Measurements from ENCODE around the gene GPBP1. TPM values are rescaled to one million over a fixed set of nuclear protein-coding genes. Genes with fewer than 3 reads are reported as not detected.

The GPBP1 gene
- total RNA-seq, 1 donor from 2014 or later: 68.9 TPM

- Mint-ChIP-seq H3K27ac (ENCODE audit: unreplicated experiment) (no peak overlapping the region), H3K27me3 (ENCODE audit: unreplicated experiment) (no peaks in the 10 kb centered on the region), H3K36me3 (ENCODE audit: low read depth, unreplicated experiment) (peaks cover 3% of the 10 kb centered on the region), H3K4me3 (ENCODE audit: unreplicated experiment) (no peak overlapping the region), H3K4me1 (ENCODE audit: unreplicated experiment) (peaks cover 4% of the 10 kb centered on the region), H3K9me3 (ENCODE audit: unreplicated experiment) (no peaks in the 10 kb centered on the region)
- no peak for TF ChIP-seq CTCF (IDR thresholded peaks at IDR 0.05; ENCODE audit: unreplicated experiment)
- no peak for DNase-seq (ENCODE audit: low spot score)
These were observed 21.5 kb upstream of the GPBP1 start for GRCh38 chr5:57152316-57152715.

GRCh38 chr5:57155033-57155432 lies 18.8 kb upstream of the GPBP1 start:
- Mint-ChIP-seq H3K4me3 (ENCODE audit: unreplicated experiment) (no peak overlapping the region), H3K4me1 (ENCODE audit: unreplicated experiment) (peaks cover 4% of the 10 kb centered on the region), H3K27me3 (ENCODE audit: unreplicated experiment) (no peaks in the 10 kb centered on the region), H3K36me3 (ENCODE audit: low read depth, unreplicated experiment) (peaks cover 3% of the 10 kb centered on the region), H3K27ac (ENCODE audit: unreplicated experiment) (no peak overlapping the region), H3K9me3 (ENCODE audit: unreplicated experiment) (no peaks in the 10 kb centered on the region)
- DNase-seq (ENCODE audit: low spot score): no peak
- no peak for TF ChIP-seq CTCF (IDR thresholded peaks at IDR 0.05; ENCODE audit: unreplicated experiment)

- no peak overlapping the region for H3K4me3 Mint-ChIP-seq (ENCODE audit: unreplicated experiment)
- no peak overlapping the region for H3K27ac Mint-ChIP-seq (ENCODE audit: unreplicated experiment)
- peaks cover 3% of the 10 kb centered on the region for H3K36me3 Mint-ChIP-seq (ENCODE audit: low read depth, unreplicated experiment)
- H3K4me1 Mint-ChIP-seq (ENCODE audit: unreplicated experiment): no peaks in the 10 kb centered on the region
- H3K27me3 Mint-ChIP-seq (ENCODE audit: unreplicated experiment): no peaks in the 10 kb centered on the region
- no peaks in the 10 kb centered on the region for H3K9me3 Mint-ChIP-seq (ENCODE audit: unreplicated experiment)
- TF ChIP-seq CTCF (IDR thresholded peaks at IDR 0.05; ENCODE audit: unreplicated experiment): no peak
- no peak for DNase-seq (ENCODE audit: low spot score)
These were observed 16.7 kb upstream of the GPBP1 start for GRCh38 chr5:57157131-57157530.

GRCh38 chr5:57157666-57158065 lies 16.2 kb upstream of the GPBP1 start:
- Mint-ChIP-seq H3K4me3 (ENCODE audit: unreplicated experiment) (no peak overlapping the region), H3K9me3 (ENCODE audit: unreplicated experiment) (no peaks in the 10 kb centered on the region), H3K36me3 (ENCODE audit: low read depth, unreplicated experiment) (peaks cover 3% of the 10 kb centered on the region), H3K27ac (ENCODE audit: unreplicated experiment) (no peak overlapping the region), H3K27me3 (ENCODE audit: unreplicated experiment) (no peaks in the 10 kb centered on the region), H3K4me1 (ENCODE audit: unreplicated experiment) (no peaks in the 10 kb centered on the region)
- TF ChIP-seq CTCF (IDR thresholded peaks at IDR 0.05; ENCODE audit: unreplicated experiment): no peak
- no peak for DNase-seq (ENCODE audit: low spot score)

- no peak for DNase-seq (ENCODE audit: low spot score)
- Mint-ChIP-seq H3K27me3 (ENCODE audit: unreplicated experiment) (no peaks in the 10 kb centered on the region), H3K9me3 (ENCODE audit: unreplicated experiment) (no peaks in the 10 kb centered on the region), H3K4me1 (ENCODE audit: unreplicated experiment) (no peaks in the 10 kb centered on the region), H3K4me3 (ENCODE audit: unreplicated experiment) (no peak overlapping the region), H3K27ac (ENCODE audit: unreplicated experiment) (no peak overlapping the region), H3K36me3 (ENCODE audit: low read depth, unreplicated experiment) (no peaks in the 10 kb centered on the region)
- TF ChIP-seq CTCF (IDR thresholded peaks at IDR 0.05; ENCODE audit: unreplicated experiment): no peak
These were observed 10.3 kb upstream of the GPBP1 start for GRCh38 chr5:57163553-57164006.
